Stimulated activated naive CD4-positive, alpha-beta T cell (primary cell): ENCODE results near the gene CCDC167.

ENCODE experiments used
- DNase-seq, 6 experiments: peaks; one replicate each; lab custom pipeline; 2025; lab: John Stamatoyannopoulos, UW

The CCDC167 gene

GRCh38 chr6:37499433-37500293 lies at the start of gene CCDC167:
CCDC167 (minus strand) TSS chr6:37499893; CDS start chr6:37499863, 30 bp downstream.
- peak; percentile 84 to 96 (median 90) for DNase-seq

GRCh38 chr6:37549154-37549553 lies 49.5 kb upstream of the CCDC167 start:
- DNase-seq, result no peak

- DNase-seq, result no peak
These were observed 48.5 kb upstream of the CCDC167 start for GRCh38 chr6:37548067-37548674.

GRCh38 chr6:37547564-37548061 lies 47.9 kb upstream of the CCDC167 start:
- DNase-seq, result peak in 1 of 6 experiments; percentile 10

- DNase-seq, result no peak
These were observed 46.6 kb upstream of the CCDC167 start for GRCh38 chr6:37546141-37546871.

GRCh38 chr6:37544530-37544929 lies 44.8 kb upstream of the CCDC167 start:
- no peak for DNase-seq

DNA sequence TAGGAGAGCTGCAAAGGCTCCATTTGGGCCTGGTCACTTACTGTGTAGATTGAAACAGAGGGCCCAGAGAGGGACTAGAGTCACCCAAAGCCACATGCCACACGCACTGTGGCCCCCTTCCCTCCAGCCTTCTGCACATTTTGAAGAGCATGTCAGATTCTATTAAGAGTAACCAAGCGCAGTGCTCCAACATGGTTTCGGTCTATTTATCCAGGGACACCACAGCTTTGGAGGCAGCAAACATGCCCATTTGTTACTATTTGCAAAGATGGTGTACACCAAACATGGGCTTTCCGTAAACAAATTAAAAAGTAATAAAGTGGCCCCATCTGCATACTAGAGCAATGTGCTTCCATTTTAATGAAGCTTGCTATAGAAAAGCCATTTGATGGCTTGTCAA lies 43.7 kb upstream of the CCDC167 start:
- no peak for DNase-seq

- no peak for DNase-seq
These were observed 41.7 kb upstream of the CCDC167 start for GRCh38 chr6:37541346-37541745.

DNA sequence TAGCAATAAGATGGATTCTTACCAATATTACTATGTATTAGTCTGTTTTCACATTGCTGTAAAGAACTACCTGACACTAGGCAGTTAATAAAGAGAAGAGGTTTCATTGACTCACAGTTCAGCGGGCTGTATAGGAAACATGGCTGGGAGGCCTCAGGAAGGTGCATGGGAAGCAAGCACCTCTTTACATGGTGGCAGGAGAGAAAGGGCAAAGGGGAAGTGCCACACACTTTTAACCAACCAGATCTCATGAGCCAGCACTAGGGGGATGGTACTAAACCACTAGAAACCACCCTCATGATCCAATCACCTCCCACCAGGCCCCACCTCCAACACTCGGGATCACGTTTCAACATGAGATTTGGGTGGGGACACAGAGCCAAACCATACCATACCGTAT lies 40.7 kb upstream of the CCDC167 start:
- no peak for DNase-seq

GRCh38 chr6:37540029-37540352 lies 40.3 kb upstream of the CCDC167 start:
- DNase-seq, result no peak

- no peak for DNase-seq
These were observed 39.7 kb upstream of the CCDC167 start for GRCh38 chr6:37539171-37540028.

GRCh38 chr6:37538107-37538506 lies 38.4 kb upstream of the CCDC167 start:
- DNase-seq, result no peak

- DNase-seq, result no peak
These were observed 37.9 kb upstream of the CCDC167 start for GRCh38 chr6:37537548-37537947.

- no peak for DNase-seq
These were observed 36.9 kb upstream of the CCDC167 start for GRCh38 chr6:37536491-37537190.

- DNase-seq, result peak in 2 of 6 experiments; percentile 16 to 48
These were observed 36.2 kb upstream of the CCDC167 start for GRCh38 chr6:37535759-37536490.

DNA sequence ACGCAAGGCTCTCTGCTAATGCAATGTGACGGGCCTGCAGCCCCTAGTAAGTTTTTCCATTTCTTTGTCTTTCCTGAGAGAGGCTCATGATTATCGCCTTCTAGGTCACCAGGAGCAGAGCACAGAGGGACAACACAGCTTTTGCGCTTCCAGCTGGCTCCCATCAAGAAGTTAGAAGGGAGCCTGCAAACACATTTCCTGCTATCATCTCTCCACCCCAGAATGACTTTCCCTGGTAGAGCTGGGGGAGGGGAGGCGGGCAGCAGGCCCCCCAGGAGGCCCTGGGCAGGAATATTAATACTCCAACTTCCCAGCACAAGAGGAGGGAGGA lies 35.7 kb upstream of the CCDC167 start:
- no peak for DNase-seq

DNA sequence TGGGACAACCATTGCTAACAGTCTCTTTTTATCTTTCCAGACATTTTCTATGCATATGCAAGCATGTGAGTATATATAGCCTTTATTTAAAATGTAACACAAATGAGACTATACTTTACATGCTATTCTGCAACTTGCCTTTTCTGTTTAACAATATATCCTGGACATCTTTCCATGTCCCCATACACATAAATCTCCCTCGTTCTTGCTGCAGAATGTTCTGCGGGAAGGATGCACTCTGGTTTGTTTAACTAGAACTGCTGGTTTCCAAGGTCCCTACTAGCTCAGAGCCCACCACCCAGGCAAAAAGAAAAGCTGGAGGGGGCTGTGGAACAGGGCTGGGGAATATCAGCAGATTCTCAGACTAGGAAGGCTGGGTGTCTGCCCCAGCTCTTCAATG lies 35.2 kb upstream of the CCDC167 start:
- no peak for DNase-seq

GRCh38 chr6:37532122-37532521 lies 32.4 kb upstream of the CCDC167 start:
- no peak for DNase-seq

DNA sequence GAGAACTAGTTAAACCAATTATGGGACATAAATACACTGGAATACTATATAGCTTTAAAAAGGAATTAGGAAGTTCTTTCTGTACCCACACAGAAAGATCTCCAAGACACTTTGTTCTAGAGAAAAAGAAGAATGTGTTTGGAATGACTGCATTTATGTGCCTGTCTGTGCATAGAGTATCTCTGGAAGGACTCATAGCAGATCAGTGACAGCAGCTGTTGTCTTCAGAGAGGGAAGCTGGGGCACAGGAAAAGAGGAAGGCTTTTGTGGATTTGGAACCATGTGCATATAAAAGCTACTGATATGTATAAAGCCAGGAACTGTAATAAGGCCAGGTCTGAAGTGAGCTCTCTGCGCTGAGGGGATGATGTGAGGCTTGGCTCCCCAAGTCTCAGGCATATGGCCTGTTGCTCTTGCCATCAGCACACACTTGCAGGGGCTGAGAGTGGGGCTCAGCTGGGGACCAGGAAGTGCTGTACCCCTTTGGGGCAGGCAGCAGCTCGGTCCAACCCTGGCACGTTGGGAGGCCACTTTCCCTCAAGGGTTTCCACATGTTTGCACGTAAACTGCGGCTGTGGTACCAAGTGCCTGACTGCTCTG lies 31.8 kb upstream of the CCDC167 start:
- no peak for DNase-seq

DNA sequence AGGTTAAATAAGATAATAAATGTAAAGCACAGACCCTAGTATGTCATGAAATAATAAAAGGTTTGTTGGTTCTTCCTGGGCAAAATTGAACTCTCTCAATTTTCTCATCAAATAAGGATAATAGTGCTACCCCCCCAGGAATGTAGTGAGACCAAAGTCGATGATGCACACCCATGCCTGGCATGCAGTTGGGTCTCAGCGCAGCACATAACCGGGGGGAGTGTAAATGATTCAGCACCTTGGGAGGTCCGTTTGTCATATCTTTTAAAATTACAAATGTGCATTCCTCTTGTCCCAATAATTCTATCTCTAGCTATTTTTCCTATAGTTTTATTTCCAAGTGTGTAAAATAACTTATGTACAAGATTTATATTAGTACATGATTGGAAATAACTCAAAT lies 31.3 kb upstream of the CCDC167 start:
- no peak for DNase-seq
